Smooth muscle cell (in vitro differentiated cells): ENCODE data around the gene SAMD5. TPM values are rescaled to one million over a fixed set of nuclear protein-coding genes. Genes with fewer than 3 reads are reported as not detected.

Source experiments
- DNase-seq: peaks from one replicate; lab custom pipeline; 2025; ENCODE audit not compliant: unreplicated experiment; lab: John Stamatoyannopoulos, UW
- H2AFZ ChIP-seq: fragments of 200-600 bp; sonication (generic); 2 replicates; pipeline ENCODE4 v1.6.0; 2016; ENCODE audit warnings: antibody characterized with exemption, low read depth, mild to moderate bottlenecking
- H3F3A ChIP-seq: fragments of 200-600 bp; sonication (generic); 2 replicates; pipeline ENCODE4 v1.6.0; 2017; ENCODE audit warnings: antibody characterized with exemption, low read depth
- H3K27ac ChIP-seq: fragments of 200-600 bp; sonication (generic); 2 replicates; pipeline ENCODE4 v1.5.1; 2016; ENCODE audit warnings: low read depth, mild to moderate bottlenecking
- H3K27me3 ChIP-seq: fragments of 200-600 bp; sonication (generic); 2 replicates; pipeline ENCODE4 v1.6.1; 2016; ENCODE audit warnings: low read depth, mild to moderate bottlenecking
- H3K36me3 ChIP-seq: fragments of 200-600 bp; sonication (generic); 2 replicates; pipeline ENCODE4 v1.5.1; 2016; ENCODE audit warnings: low read depth
- H3K4me1 ChIP-seq: fragments of 200-600 bp; sonication (generic); 2 replicates; pipeline ENCODE4 v1.5.1; 2016; ENCODE audit warnings: low read depth
- H3K4me2 ChIP-seq: fragments of 200-600 bp; sonication (generic); 2 replicates; pipeline ENCODE4 v1.6.0; 2016; ENCODE audit warnings: mild to moderate bottlenecking
- H3K4me3 ChIP-seq: fragments of 200-600 bp; sonication (generic); 2 replicates; pipeline ENCODE4 v1.5.1; 2016; ENCODE audit warnings: mild to moderate bottlenecking
- H3K79me2 ChIP-seq: fragments of 200-600 bp; sonication (generic); 2 replicates; pipeline ENCODE4 v1.6.0; 2016; ENCODE audit warnings: low read depth, mild to moderate bottlenecking
- H3K9ac ChIP-seq: fragments of 200-600 bp; sonication (generic); 2 replicates; pipeline ENCODE4 v1.6.0; 2016; ENCODE audit warnings: low read depth
- H3K9me3 ChIP-seq: fragments of 200-600 bp; sonication (generic); replicated peaks from 2 replicates; pipeline ENCODE4 v1.5.1; 2016; ENCODE audit warnings: low read depth
- H4K20me1 ChIP-seq: fragments of 200-600 bp; sonication (generic); 2 replicates; pipeline ENCODE4 v1.6.0; 2016; ENCODE audit warnings: low read depth
- WGBS: methylation state at CpG from one replicate; pipeline ENCODE4 v1.1.7; 2016; ENCODE audit warnings: low lambda C conversion rate; 5-methylcytosine and 5-hydroxymethylcytosine counted together
- polyA plus RNA-seq: library from polyadenylated mRNA; unstranded; fragments of >200 nt; fragmentation: Nextera tagmentation; extraction: Ambion mirVana; gene quantifications from 2 replicates; pipeline ENCODE4 v1.2.1, GENCODE V29; 2016
- total RNA-seq: library from RNA; depleted of rRNA; stranded (reverse); fragments of >200 nt; gene quantifications from 2 replicates; pipeline ENCODE4 v1.2.3, GENCODE V29; 2014
- TF ChIP-seq, protein P1 (sequence below): fragments of 200-600 bp; sonication (generic); IDR thresholded peaks from 2 replicates; pipeline ENCODE4 v1.5.1; 2017; ENCODE audit warnings: borderline replicate concordance, mild to moderate bottlenecking, antibody characterized with exemption; ENCODE audit not compliant: insufficient read depth, poor library complexity, severe bottlenecking

SAMD5 gene
- total and polyA plus RNA-seq, 2 experiments from 2014 or later = 2.9 to 10.3 TPM

DNA sequence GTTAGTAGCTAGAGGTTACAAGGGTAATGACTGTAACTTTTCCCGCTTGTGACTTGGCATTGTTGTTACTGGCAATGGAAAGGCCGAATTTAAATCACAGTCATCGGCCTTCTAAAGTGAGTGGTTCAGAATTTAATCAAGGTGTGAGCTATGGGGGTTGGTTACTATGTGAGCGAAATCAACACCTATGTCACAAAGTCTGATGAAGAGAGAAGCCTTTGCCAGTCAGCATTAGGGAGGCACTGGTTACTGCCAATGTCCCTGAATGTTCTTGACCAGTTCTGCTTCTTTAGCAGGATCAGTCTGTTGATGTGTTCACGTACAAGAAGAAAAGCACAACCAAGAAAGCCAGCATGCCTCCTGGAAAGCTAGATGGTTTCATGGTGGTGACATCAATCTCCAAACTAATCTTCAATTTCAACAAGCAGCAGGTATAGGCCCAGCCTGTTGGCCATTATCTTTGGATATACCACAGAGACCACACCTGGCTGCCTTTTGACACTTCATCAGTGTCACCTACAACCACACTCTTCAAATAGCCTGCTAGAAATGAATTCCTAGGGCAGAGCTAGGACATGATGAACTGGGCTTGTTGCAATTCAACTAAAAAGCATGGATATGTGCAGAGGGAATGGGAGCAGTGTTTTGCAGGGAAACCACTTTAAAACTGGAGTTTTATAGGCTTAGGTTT is 17.2 kb downstream of the SAMD5 start:
- Histone ChIP-seq H3K27me3 (no peaks in the 10 kb centered on the region), H3K4me3 (no peak overlapping the region), H3K9me3 (no peaks in the 10 kb centered on the region), H4K20me1 (no peaks in the 10 kb centered on the region), H3K4me2 (no peak overlapping the region), H3F3A (no peaks in the 10 kb centered on the region), H3K9ac (no peak overlapping the region), H2AFZ (no peak overlapping the region), H3K79me2 (peaks cover 23% of the 10 kb centered on the region), H3K36me3 (no peaks in the 10 kb centered on the region), H3K27ac (no peak overlapping the region), H3K4me1 (no peaks in the 10 kb centered on the region)
- TF ChIP-seq, protein P1, sequence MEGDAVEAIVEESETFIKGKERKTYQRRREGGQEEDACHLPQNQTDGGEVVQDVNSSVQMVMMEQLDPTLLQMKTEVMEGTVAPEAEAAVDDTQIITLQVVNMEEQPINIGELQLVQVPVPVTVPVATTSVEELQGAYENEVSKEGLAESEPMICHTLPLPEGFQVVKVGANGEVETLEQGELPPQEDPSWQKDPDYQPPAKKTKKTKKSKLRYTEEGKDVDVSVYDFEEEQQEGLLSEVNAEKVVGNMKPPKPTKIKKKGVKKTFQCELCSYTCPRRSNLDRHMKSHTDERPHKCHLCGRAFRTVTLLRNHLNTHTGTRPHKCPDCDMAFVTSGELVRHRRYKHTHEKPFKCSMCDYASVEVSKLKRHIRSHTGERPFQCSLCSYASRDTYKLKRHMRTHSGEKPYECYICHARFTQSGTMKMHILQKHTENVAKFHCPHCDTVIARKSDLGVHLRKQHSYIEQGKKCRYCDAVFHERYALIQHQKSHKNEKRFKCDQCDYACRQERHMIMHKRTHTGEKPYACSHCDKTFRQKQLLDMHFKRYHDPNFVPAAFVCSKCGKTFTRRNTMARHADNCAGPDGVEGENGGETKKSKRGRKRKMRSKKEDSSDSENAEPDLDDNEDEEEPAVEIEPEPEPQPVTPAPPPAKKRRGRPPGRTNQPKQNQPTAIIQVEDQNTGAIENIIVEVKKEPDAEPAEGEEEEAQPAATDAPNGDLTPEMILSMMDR = no peak
- DNase-seq = no peak
- WGBS = 96% methylated on average over 5 of the region's 5 CpGs

DNA sequence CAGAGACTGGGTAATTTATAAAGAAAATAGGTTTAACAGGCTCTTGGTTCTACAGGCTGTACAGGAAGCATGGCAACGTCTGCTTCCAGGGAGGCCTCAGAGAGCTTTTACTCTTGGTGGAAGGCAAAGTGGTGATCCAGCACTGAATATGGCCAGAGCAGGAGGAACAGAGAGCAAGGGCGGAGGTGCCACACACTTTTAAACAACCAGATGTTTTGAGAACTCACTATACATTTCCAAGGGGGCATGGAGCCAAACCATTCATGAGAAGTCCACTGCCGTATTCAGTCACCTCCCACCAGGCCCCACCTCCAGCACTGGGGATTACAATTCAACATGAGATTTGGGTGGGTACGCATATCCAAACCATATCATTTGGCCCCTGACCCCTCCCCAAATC is 18.7 kb downstream of the SAMD5 start:
- peaks cover 17% of the 10 kb centered on the region for H3K79me2 ChIP-seq

DNA sequence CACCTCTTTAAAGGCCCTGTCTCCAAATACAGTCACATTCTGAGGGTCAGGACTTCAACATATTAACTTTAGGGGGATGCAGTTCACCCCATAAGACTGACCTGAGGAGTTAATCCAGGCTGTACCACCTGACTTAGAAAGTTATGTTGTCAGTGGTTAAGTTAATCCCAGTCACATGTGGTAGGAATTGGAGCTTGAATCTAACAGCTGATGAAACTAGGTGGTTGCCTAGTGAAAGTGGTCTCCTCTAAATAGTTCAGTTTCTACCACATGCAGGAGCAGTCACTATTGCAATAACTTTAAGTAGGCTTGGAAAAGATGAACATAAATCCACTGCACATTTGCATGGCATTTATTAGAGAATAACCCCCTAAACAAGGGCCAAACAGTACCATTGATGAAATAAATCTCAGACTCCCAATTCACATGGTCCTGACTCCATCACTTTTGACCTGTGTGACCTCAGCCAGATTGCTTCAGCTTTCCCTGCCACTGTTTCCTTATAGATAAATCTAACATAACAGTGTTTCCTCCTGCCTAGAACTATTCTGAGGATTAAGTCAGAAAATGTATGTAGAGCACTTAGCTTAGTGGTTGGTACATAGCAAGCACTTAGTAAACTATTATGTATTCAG is 20.1 kb downstream of the SAMD5 start:
- Histone ChIP-seq H3K36me3 (no peaks in the 10 kb centered on the region), H3K27ac (no peak overlapping the region), H2AFZ (no peak overlapping the region), H3K4me1 (peaks cover under 1% of the 10 kb centered on the region), H3K27me3 (no peaks in the 10 kb centered on the region), H3K9me3 (no peaks in the 10 kb centered on the region), H3K79me2 (peaks cover 11% of the 10 kb centered on the region), H3F3A (peaks cover 6% of the 10 kb centered on the region), H3K9ac (no peak overlapping the region), H3K4me2 (no peak overlapping the region), H4K20me1 (peaks cover 2% of the 10 kb centered on the region), H3K4me3 (no peak overlapping the region)
- no peak for DNase-seq
- TF ChIP-seq, protein P1 = no peak

More for the DNA sequence above, 18.7 kb downstream of the SAMD5 start:
- Histone ChIP-seq H3F3A (peaks cover 6% of the 10 kb centered on the region), H3K4me1 (no peaks in the 10 kb centered on the region), H3K27ac (no peak overlapping the region), H3K9me3 (no peaks in the 10 kb centered on the region), H3K4me3 (no peak overlapping the region), H2AFZ (no peak overlapping the region), H3K4me2 (no peak overlapping the region), H3K36me3 (no peaks in the 10 kb centered on the region), H4K20me1 (peaks cover 2% of the 10 kb centered on the region), H3K9ac (no peak overlapping the region), H3K27me3 (no peaks in the 10 kb centered on the region)
- TF ChIP-seq, protein P1 = no peak
- WGBS = 95% methylated on average over 4 of the region's 4 CpGs
- no peak for DNase-seq
